CD4-positive, alpha-beta T cell treated with Interleukin-4 for 4 hours (primary cell): ENCODE measurements around the gene GLRA3.

Experiments
- DNase-seq: peaks from one replicate; pipeline ENCODE4 v3.0.0-alpha.2; 2020

GLRA3 gene

GRCh38 chr4:174591243-174592021 is 237.6 kb downstream of the GLRA3 start:
- DNase-seq: peak; percentile 39

- DNase-seq: no peak
These were observed 238.7 kb downstream of the GLRA3 start for GRCh38 chr4:174590336-174590735.
